Measurements from ENCODE around the gene SLC25A20. TPM values are rescaled to one million over a fixed set of nuclear protein-coding genes. Genes with fewer than 3 reads are reported as not detected.

Gene SLC25A20
- 7.5 and 12.3 TPM in 2 replicates for total RNA-seq

- TF ChIP-seq, protein P1, sequence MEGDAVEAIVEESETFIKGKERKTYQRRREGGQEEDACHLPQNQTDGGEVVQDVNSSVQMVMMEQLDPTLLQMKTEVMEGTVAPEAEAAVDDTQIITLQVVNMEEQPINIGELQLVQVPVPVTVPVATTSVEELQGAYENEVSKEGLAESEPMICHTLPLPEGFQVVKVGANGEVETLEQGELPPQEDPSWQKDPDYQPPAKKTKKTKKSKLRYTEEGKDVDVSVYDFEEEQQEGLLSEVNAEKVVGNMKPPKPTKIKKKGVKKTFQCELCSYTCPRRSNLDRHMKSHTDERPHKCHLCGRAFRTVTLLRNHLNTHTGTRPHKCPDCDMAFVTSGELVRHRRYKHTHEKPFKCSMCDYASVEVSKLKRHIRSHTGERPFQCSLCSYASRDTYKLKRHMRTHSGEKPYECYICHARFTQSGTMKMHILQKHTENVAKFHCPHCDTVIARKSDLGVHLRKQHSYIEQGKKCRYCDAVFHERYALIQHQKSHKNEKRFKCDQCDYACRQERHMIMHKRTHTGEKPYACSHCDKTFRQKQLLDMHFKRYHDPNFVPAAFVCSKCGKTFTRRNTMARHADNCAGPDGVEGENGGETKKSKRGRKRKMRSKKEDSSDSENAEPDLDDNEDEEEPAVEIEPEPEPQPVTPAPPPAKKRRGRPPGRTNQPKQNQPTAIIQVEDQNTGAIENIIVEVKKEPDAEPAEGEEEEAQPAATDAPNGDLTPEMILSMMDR (conservative IDR thresholded peaks at IDR 0.05; ENCODE audit: low read depth, low read length) = no peak
- no peak for DNase-seq (ENCODE audit: low read depth)
- peak within 1 kb of the TSS; percentile 67 for H3K4me3 ChIP-seq (ENCODE audit: low read depth, low read length)
Observed at GRCh38 chr3:48898383-48899234, at the start of gene SLC25A20. Gene SLC25A20, minus strand, starts transcription at chr3:48898882. Its CDS starts 88 bp downstream, at chr3:48898794.

GRCh38 chr3:48945891-48946549, 47.3 kb upstream of the SLC25A20 start:
- no peak overlapping the region for H3K4me3 ChIP-seq (ENCODE audit: low read depth, low read length)
- DNase-seq (ENCODE audit: low read depth) = no peak
- TF ChIP-seq, protein P1 (conservative IDR thresholded peaks at IDR 0.05; ENCODE audit: low read depth, low read length) = no peak

GRCh38 chr3:48945432-48945831, 46.8 kb upstream of the SLC25A20 start:
- no peak for DNase-seq (ENCODE audit: low read depth)
- TF ChIP-seq, protein P1 (conservative IDR thresholded peaks at IDR 0.05; ENCODE audit: low read depth, low read length) = no peak
- no peak overlapping the region for H3K4me3 ChIP-seq (ENCODE audit: low read depth, low read length)

DNA sequence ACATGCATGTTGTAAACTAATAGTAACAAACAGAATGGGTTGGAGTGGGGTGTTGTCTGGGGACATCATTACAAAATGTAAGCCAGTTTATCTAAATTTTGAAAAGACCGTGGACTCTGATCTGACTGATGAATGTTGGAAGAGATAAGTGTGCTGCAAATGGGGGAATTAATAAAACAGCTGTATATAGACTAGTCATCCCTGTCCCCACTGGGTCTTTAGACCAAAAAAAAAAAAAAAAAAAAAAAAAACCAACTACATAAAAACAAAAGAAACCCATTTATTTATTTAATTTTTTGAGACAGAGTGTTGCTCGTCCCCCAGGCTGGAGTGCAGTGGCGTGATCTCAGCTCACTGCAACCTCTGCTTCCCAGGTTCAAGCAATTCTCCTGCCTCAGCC, 40.0 kb upstream of the SLC25A20 start:
- DNase-seq (ENCODE audit: low read depth) = no peak
- TF ChIP-seq, protein P1 (conservative IDR thresholded peaks at IDR 0.05; ENCODE audit: low read depth, low read length) = no peak
- no peak overlapping the region for H3K4me3 ChIP-seq (ENCODE audit: low read depth, low read length)

- TF ChIP-seq, protein P1 (conservative IDR thresholded peaks at IDR 0.05; ENCODE audit: low read depth, low read length) = no peak
- DNase-seq (ENCODE audit: low read depth) = no peak
- H3K4me3 ChIP-seq (ENCODE audit: low read depth, low read length) = no peak overlapping the region
Observed at GRCh38 chr3:48938156-48938555, 39.5 kb upstream of the SLC25A20 start.

DNA sequence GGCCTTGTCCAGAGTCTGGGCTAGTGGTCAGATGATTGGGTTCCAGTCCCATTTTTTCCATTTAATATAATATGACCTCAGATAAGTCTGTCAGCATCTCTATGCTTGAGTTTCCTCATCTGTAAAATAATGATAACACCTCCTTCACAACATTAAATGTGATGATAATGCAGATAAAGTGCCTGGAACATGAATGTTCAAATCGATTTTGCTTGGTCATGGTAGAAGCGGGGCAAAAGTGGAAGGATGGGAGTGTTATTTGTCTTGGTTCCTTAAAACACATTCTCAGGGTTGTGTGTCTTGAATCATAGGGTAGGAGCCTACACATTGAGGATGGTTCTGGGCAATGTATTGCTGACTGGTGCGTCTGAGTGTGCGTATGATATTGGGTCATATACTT, 36.8 kb upstream of the SLC25A20 start:
- H3K4me3 ChIP-seq (ENCODE audit: low read depth, low read length) = no peak overlapping the region
- TF ChIP-seq, protein P1 (conservative IDR thresholded peaks at IDR 0.05; ENCODE audit: low read depth, low read length) = no peak
- no peak for DNase-seq (ENCODE audit: low read depth)
